Activated T-helper 2 cell treated with anti-CD3 and anti-CD28 coated beads, Interferon-gamma antibody, Interleukin-2, Interleukin-4, amounts not matched to agents 10 μg/mL and 5 μg/mL and 100 μg/mL, durations not matched to agents 14 hours and 24 hours and 36 hours (primary cell): Measurements from ENCODE around the gene LAMA3. TPM values are rescaled to one million over a fixed set of nuclear protein-coding genes. Genes with fewer than 3 reads are reported as not detected.

Experiments
- DNase-seq: peaks from one replicate; pipeline ENCODE4 v3.0.0; 2021; ENCODE audit warnings: low spot score
- H3K27ac Mint-ChIP-seq: one replicate; pipeline ENCODE4 v1.8.0; 2021; ENCODE audit warnings: mixed read lengths
- H3K27me3 Mint-ChIP-seq: one replicate; pipeline ENCODE4 v1.8.0; 2021; ENCODE audit warnings: low read depth, mixed read lengths
- H3K36me3 Mint-ChIP-seq: one replicate; pipeline ENCODE4 v1.8.0; 2021; ENCODE audit warnings: low read depth, mixed read lengths
- H3K4me1 Mint-ChIP-seq: one replicate; pipeline ENCODE4 v1.8.0; 2021; ENCODE audit warnings: low read depth, mixed read lengths
- H3K4me3 Mint-ChIP-seq: one replicate; pipeline ENCODE4 v1.8.0; 2021; ENCODE audit warnings: low read depth, mild to moderate bottlenecking, moderate library complexity, mixed read lengths
- H3K9me3 Mint-ChIP-seq: one replicate; pipeline ENCODE4 v1.8.0; 2021; ENCODE audit warnings: mixed read lengths
- intact Hi-C: fragments of 100-400 bp; cut with micrococcal nuclease; formaldehyde crosslinking; loops from one replicate; pipeline ENCODE4 v1.15.1; 2023
- total RNA-seq: library from RNA; stranded (reverse); gene quantifications from 2 replicates; pipeline ENCODE4 v1.2.3, GENCODE V29; 2022

LAMA3 gene
- total RNA-seq, 1 donor from 2014 or later: not detected

GRCh38 chr18:23992089-23992940, 303.1 kb downstream of the LAMA3 start:
- Mint-ChIP-seq H3K27ac (peak overlapping the region; percentile 28), H3K36me3 (no peaks in the 10 kb centered on the region), H3K4me1 (peaks cover 42% of the 10 kb centered on the region), H3K9me3 (no peaks in the 10 kb centered on the region), H3K4me3 (peak overlapping the region; percentile 15), H3K27me3 (peaks cover 39% of the 10 kb centered on the region)
- intact Hi-C loops: loop anchor here (1.0 to 2.0 kb wide), 3 partner anchors 18 to 49 kb away; no protein-coding TSS in a partner anchor
- peak; percentile 20 for DNase-seq

- Mint-ChIP-seq H3K4me3 (peak overlapping the region; percentile 15), H3K4me1 (peaks cover 42% of the 10 kb centered on the region), H3K36me3 (no peaks in the 10 kb centered on the region), H3K27ac (peak overlapping the region; percentile 28), H3K9me3 (no peaks in the 10 kb centered on the region), H3K27me3 (peaks cover 37% of the 10 kb centered on the region)
- intact Hi-C loops: loop anchor here (1.0 to 2.0 kb wide), 3 partner anchors 18 to 50 kb away; no protein-coding TSS in a partner anchor
- DNase-seq: no peak
Observed at GRCh38 chr18:23992941-23993280, 303.7 kb downstream of the LAMA3 start.

DNA sequence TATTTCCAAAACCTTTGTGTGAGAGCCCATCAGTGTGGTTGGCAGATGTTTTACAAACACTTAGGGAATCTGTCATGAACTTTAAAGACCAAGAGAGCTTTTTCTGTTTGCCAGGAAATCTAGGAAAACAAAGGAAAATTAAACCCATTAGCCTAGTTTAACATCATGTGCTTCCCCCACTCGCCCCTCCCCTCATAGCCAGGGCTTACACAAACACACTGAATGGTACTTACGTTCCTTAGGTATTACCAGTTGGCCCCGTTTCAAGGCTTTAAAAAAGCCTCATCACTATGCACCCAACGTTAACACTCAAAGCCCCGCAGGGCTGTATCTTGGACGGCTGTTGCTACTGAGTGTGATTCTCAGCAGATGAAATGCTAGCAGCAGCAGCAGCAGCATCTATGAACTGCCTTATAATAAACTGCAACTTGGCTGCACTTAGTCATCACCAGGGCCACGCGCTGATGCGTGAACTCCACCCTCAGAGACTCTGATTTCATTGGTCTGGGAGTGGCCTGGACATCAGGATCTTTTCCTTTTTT, 305.2 kb downstream of the LAMA3 start:
- DNase-seq: no peak
- intact Hi-C loops: no loop called here
- Mint-ChIP-seq H3K9me3 (no peaks in the 10 kb centered on the region), H3K27ac (no peak overlapping the region), H3K27me3 (peaks cover 27% of the 10 kb centered on the region), H3K4me1 (peaks cover 40% of the 10 kb centered on the region), H3K36me3 (no peaks in the 10 kb centered on the region), H3K4me3 (no peak overlapping the region)

DNA sequence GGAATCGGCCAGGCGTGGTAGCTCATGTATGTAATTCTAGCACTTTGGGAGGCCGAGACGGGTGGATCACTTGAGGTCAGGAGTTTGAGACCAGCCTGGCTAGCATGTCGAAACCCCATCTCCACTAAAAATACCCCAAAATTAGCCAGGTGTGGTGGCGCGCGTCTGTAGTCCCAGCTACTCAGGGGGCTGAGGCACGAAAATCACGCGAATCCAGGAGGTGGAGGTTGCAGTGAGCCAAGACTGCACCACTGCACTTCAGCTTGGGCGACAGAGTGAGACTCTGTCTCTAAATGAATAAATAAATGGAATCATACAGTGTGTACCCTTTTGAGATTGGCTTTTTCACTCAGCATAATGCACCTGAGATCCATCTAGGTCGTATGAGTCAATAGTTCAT, 305.9 kb downstream of the LAMA3 start:
- Mint-ChIP-seq H3K27ac (no peak overlapping the region), H3K27me3 (peaks cover 19% of the 10 kb centered on the region), H3K36me3 (no peaks in the 10 kb centered on the region), H3K4me3 (no peak overlapping the region), H3K9me3 (no peaks in the 10 kb centered on the region), H3K4me1 (peaks cover 39% of the 10 kb centered on the region)
- DNase-seq: no peak
- intact Hi-C loops: no loop called here

DNA sequence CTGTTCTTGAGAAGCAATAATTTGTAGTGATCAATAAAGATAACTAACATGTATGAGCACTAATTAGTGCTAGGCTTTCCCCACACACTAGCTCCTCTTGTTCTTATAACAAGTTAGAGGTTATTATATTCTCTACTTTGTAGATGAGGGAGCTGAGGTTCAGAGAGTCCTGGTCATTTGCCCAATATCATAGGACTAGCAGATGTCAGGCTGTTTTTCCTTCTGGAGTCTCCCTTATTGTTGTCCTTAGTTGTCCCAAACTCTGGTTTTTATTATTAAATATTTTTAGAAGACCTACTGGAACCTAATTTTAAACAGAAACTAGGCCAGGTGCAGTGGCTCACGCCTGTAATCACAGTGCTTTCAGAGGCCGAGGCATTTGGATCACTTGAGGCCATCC, 308.8 kb downstream of the LAMA3 start:
- Mint-ChIP-seq H3K27ac (no peak overlapping the region), H3K4me1 (peaks cover 35% of the 10 kb centered on the region), H3K9me3 (no peaks in the 10 kb centered on the region), H3K27me3 (peaks cover 11% of the 10 kb centered on the region), H3K4me3 (no peak overlapping the region), H3K36me3 (no peaks in the 10 kb centered on the region)
- DNase-seq: no peak
- intact Hi-C loops: no loop called here

GRCh38 chr18:23998820-23999219, 309.6 kb downstream of the LAMA3 start:
- H3K9me3 Mint-ChIP-seq: no peaks in the 10 kb centered on the region
- H3K27ac Mint-ChIP-seq: no peak overlapping the region
- H3K36me3 Mint-ChIP-seq: no peaks in the 10 kb centered on the region
- no peak overlapping the region for H3K4me3 Mint-ChIP-seq
- H3K27me3 Mint-ChIP-seq: peaks cover 11% of the 10 kb centered on the region
- DNase-seq: no peak
- intact Hi-C loops: no loop called here
- peaks cover 36% of the 10 kb centered on the region for H3K4me1 Mint-ChIP-seq

DNA sequence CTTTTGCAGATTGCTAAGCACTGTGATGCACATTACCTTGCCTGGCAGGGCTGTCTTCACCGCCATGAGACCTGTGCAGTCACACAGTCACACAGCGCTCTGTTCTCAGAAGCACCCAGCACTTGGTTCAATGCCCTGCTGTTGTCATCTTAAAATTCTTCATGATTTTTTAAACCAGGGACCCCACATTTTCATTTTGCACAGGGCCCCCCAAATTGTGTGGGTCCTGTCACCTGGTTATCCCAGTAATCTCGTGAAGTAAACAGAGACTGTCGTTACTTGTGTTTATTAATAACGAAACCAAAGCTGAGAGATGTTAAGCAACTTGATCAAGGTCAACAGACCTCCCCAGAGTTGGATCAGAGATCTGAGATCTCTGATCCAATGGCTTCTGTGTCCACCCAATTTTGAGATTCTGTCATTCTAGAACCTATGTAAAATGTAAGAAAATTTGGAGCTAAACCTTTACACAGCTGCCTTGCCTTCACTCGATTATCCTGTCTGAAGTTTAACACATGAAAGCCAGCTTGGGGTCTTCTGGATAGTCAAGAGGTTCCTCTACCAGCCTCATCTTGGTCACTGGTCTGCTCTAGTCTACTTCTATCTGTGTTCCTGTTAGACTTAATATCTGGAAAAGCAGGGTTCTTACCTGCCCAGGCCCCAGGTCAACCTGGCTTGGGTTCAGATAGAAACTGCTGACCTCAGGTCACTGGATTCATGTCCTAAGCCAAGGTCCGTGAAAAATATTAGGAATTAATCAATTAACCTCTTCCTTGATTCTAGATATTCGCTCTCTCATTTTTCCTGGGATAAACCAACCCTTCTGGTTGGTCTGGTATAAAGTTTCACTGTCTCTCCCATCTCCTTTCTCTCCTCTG, 311.6 kb downstream of the LAMA3 start:
- Mint-ChIP-seq H3K4me3 (no peak overlapping the region), H3K4me1 (peaks cover 28% of the 10 kb centered on the region), H3K9me3 (no peaks in the 10 kb centered on the region), H3K27me3 (peaks cover 10% of the 10 kb centered on the region), H3K27ac (no peak overlapping the region), H3K36me3 (no peaks in the 10 kb centered on the region)
- DNase-seq: no peak
- intact Hi-C loops: no loop called here

DNA sequence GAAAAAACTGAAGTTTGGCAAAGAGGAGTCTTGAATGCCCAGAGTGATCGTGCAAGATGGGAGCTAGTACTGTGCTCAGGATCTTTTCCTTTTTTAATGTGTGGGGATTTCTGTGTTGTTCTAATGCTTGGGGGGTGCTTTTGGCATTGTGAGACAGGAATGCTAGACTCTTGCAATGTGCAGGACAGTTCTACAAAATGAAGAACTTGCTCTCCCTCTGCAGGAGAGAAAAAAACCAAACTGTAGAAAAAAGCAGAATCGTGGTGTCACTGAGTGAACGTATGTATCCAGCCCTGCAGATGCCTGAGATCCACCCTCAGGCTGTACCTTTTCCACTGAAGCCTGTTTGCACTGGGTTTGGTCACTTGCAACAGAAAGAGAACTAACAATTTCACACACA, 313.2 kb downstream of the LAMA3 start:
- no peak for DNase-seq
- Mint-ChIP-seq H3K4me1 (peaks cover 28% of the 10 kb centered on the region), H3K27me3 (peaks cover 8% of the 10 kb centered on the region), H3K4me3 (no peak overlapping the region), H3K27ac (no peak overlapping the region), H3K9me3 (no peaks in the 10 kb centered on the region), H3K36me3 (no peaks in the 10 kb centered on the region)
- intact Hi-C loops: no loop called here

GRCh38 chr18:24003288-24003687, 314.0 kb downstream of the LAMA3 start:
- no peak for DNase-seq
- Mint-ChIP-seq H3K4me1 (peaks cover 31% of the 10 kb centered on the region), H3K36me3 (no peaks in the 10 kb centered on the region), H3K9me3 (no peaks in the 10 kb centered on the region), H3K27me3 (peaks cover 8% of the 10 kb centered on the region), H3K4me3 (no peak overlapping the region), H3K27ac (no peak overlapping the region)
- intact Hi-C loops: no loop called here

- Mint-ChIP-seq H3K4me1 (peaks cover 38% of the 10 kb centered on the region), H3K27me3 (peaks cover 11% of the 10 kb centered on the region), H3K36me3 (no peaks in the 10 kb centered on the region), H3K9me3 (no peaks in the 10 kb centered on the region), H3K27ac (no peak overlapping the region), H3K4me3 (no peak overlapping the region)
- intact Hi-C loops: no loop called here
- DNase-seq: no peak
Observed at GRCh38 chr18:24003903-24004640, 314.8 kb downstream of the LAMA3 start.
